Medulla oblongata (tissue), 1 donor: ENCODE measurements around the gene KCNJ10.
A peak's percentile ranks its signal among the peaks of the same experiment; 100 is the strongest.

Experiments used
- DNase-seq: peaks from one replicate; pipeline ENCODE4 v3.0.0-alpha.2; 2015; ENCODE audit errors: extremely low spot score

KCNJ10 gene

DNA sequence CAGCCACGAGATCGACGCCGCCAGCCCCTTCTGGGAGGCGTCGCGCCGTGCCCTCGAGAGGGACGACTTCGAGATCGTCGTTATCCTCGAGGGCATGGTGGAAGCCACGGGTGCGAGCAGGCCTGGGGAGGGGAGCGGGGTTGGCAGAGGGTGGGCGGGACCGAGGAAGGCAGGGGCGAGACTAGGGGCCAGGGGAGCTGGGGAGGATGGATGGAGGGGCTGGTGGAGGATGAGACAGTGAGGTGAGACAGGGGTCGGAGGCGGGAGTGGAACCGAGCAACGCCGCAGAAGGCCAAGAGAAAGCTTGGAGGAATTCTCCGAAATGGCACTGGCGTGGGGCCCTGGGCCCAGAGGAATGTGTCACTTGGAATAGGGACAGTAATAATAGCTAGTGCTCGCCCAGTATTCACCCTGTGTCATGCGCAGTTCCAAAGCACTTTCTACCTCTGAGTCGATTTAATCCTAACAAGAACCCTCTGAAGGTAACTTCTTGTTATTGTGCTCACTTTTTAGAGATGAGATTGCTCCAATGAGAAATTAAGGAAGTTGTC is 14.9 kb upstream of the KCNJ10 start:
- DNase-seq, result no peak

DNA sequence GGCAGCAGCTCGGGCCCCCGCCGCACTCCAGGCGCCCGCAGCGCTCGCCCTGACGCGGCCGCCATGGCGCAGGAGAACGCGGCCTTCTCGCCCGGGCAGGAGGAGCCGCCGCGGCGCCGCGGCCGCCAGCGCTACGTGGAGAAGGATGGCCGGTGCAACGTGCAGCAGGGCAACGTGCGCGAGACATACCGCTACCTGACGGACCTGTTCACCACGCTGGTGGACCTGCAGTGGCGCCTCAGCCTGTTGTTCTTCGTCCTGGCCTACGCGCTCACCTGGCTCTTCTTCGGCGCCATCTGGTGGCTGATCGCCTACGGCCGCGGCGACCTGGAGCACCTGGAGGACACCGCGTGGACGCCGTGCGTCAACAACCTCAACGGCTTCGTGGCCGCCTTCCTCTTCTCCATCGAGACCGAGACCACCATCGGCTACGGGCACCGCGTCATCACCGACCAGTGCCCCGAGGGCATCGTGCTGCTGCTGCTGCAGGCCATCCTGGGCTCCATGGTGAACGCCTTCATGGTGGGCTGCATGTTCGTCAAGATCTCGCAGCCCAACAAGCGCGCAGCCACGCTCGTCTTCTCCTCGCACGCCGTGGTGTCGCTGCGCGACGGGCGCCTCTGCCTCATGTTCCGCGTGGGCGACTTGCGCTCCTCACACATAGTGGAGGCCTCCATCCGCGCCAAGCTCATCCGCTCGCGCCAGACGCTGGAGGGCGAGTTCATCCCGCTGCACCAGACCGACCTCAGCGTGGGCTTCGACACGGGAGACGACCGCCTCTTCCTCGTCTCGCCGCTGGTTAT is 14.2 kb upstream of the KCNJ10 start:
- peak; percentile 21 for DNase-seq

DNA sequence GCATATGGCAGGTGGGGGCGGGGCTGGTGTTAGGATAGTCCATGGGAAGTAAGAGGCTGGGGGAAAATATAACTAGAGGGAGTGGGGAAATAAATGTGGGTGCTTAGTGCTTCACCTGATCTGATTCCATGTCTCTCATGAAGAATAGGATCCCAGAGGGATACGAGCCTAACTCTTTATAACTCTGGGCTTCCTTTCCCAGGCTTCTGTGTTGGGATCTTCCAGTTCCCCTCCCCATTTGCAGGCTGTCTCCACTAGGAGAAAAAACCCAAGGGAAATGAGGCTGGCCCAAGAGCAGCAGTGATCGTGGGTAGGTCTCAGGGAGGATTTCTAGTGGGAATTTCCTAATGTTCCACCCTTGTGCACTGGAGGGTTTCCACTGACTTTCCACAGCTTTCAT is 13.0 kb upstream of the KCNJ10 start:
- DNase-seq, result no peak

DNA sequence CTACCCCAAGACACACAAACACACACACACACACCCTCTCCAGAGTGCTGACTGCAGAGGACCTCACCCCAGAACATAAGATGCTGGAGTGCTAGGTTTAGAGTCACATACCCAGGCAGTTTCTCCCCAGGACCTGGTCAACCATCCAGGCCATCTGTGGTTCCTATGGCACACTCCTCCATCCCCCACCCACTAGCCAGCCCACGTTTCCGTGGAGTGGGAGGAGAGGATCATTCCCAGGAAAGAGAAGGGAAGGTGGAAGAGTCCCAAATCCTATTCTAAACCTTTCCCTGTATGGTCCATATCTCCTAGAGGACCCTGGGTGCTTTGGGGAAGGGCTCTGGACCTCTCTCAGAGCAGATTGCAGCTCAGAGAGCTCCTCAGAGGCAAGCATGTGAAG is 12.5 kb upstream of the KCNJ10 start:
- no peak for DNase-seq

DNA sequence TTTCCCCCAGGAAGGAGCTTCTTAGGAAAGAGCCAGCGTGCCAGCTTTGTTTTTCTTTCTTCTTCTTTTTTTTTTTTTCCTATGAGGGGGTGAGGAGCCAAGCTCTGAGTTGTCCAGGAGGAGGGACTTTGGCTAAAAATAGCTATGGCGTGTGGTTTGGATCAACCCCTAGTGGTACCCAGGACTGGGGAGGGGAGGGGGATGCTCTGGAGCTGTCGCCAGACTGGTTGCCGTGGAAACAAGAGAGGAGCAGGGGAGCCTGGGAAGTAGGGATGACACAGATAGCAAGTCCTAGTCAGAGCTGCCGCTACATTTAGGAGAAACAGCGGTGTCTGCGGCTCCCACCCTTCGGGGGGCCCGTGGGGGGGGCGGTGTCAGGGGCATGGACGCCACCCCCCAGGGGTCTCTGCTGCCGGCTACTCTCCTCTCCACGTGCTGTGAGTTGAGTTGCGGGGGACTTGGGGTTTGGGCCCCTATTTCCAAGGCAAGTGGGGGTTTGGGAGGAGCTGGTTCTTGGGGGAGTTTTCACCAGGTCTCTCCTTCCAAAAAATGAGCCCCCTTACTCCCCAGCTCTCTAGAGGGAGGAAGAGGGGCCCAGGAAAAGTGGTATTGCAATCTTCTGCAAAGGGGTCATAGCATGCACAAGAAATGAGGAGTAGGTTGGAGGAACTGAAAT is 11.4 kb upstream of the KCNJ10 start, which contains the start of gene KCNJ9:
TSS of gene KCNJ9 (plus strand) at position 278 of the 676 bp plus-strand sequence. CDS start 2,493 bp downstream, outside the sequence.
- DNase-seq, result peak; percentile 86

DNA sequence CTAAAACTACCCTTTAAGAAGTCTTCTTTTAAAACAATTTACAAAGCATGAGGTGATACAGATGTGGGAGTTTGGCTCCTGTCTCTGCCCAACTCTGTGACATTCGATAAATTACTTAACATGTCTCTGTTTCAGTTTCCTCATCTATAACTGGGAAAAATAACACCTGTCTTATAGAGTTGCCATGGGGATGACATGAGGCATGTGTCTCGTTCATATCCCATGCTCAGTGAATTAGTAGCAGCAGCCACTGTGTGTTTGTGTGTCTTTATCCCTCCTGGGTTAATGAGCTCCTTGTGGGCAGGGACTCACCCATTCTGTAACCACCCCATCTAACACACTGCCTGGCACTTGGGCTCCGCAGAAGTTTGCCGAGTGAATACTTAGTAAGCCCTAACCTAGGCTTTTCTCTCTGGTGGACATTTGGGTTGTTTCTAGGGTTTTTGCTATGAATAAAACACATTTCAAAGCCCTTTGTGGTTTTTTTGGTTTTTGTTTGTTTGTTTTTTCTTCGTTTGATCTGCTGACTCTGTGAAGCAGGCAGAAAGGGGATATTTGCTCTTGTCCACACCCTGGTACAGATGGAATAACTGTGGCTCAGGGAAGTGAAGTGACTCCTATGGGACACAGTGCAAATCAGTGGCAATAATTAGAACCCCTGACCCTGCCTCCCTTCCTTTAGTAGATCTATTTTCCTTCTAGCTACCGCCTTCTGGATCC is 10.6 kb upstream of the KCNJ10 start:
- peak; percentile 17 for DNase-seq

DNA sequence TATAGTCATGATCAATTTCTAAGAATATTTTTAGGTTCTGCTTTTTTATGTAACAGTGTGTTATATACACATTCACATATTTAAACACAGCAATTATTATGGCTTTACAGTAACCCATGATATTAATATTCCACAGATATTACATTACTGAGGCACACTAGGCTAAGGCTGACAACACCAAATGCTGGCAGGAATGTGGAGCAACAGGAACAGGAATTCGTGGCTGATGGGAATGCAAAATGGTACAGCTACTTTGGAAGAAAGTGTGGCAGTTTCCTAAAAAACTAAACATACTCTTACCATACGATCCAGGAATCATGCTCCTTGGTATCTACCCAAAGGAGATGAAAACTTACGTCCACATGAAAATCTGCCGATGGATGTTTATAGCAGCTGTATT is 9.5 kb upstream of the KCNJ10 start:
- DNase-seq, result no peak

DNA sequence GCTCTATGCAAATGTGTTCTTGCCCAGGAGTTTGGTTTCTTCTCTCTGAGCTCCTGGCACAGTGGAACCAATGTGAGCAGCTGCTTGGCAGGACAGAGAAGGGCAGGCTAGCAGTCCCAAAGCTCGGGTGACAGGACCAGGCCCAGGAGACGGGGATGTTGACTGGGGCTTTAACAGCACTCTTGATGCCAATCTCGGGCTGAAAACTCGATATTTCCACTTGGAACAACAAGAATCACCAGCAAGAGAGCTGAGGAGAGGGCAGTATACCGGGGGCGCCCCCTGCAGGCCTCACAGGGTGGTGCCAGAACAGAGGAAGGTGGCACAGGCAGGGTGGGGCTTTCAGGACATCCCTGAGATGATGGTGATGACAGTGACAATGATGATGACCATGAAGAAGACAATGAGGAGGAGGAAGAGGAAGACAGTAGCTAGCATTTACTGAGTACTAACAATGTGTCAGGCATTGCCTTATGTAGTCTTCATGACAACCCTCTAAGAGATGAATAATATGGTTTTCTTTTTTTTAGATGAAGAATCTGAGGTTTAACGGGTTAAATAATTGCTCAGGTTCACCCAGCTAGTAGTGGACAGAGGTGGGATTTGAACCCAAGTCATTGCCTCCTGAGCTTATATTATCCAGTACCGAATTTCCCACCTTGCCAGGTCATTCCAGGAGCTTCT is 8.7 kb upstream of the KCNJ10 start:
- DNase-seq, result peak; percentile 90

DNA sequence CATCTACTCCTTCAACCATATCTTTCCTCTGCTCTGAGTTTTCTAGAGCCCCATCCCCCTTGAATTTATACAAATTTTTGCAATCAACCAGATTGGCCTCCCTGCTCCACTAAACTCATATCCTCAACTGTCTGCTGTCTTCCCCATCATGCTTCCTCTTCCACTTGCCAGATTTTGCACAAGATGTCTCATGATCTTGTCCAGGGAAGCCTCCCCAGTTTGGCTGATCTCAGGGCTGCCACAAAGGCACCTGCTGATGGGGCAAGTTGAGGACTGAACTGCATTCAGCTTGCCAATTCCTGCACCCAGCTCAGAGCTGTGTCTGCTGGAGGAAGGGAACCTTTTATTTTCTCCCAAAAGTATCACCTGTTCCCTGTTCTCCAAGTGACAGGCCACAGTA is 7.5 kb upstream of the KCNJ10 start:
- peak; percentile 24 for DNase-seq

DNA sequence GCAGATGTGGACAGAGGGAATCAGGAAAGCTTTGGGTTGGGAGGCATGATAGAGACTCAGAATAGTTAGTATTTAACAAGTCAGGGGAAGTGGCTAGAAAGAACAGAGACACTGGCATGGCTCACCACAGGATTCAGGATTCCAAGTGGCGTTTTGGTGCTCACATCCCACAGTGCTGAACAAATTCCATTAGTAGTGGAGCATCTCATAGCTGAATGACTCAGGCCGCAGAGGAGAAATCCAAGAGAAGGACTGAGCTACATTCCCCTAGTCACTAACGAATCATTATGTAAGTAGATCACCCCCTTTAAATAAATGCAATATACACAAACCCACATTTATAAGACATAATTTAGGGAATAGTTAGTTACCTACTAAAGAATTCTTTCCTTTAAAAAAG is 6.3 kb upstream of the KCNJ10 start:
- DNase-seq, result no peak

DNA sequence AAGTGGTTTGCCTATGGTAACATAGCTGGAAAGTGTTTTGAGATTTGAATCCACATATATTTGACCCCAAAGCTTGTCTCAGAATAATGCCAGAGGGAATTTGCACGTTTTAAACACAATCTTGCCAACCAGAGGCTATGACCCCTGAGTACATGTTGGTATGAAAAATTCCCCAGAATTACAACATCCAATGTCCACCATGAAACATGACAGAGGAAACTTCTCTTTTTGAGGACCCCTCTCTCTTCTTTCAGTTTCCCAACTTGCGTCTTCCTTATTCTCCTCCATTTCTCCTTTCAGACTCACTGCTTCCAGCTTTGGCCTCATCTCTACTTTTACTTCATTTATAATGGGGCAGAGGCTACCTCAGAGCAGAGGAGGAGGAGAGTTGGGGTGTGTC is 5.9 kb upstream of the KCNJ10 start:
- DNase-seq, result no peak

DNA sequence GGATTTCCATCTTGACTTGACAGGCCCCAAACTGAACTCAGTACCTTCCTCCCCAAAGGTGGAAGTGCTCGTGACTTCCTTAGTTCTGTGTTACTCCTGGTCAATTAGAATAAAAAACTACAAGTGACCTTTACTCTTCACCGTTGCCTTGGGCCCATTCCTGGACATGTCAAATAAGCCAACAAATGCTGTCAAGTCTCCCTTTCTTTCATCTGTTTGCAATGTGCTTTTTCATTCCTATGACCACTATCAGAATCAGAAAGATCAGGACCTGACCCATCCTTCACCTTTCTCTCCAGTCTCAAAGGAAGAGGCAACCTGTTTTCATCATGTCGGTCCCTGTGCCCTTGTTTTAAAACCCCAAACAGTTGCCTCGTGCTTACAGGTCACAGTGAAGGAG is 4.9 kb upstream of the KCNJ10 start:
- DNase-seq, result no peak

DNA sequence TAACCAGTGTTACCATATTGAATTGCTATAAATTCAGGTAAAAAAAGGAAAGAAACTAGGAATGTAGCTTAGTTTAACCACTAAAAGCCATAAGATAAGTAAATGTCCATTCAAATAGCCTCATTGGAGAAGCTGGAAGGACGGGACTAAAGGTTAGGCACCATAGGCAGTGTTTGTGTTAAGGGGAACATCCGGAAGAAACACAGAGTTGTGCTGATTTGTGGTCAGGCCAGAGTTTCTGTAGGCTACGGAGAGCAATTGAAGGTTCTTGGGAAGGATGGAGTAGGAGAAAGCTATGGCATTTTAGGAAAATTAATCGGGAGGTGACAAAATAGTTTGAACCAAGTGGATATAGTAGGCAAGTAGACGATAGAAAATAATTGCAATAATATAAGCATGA is 1.3 kb upstream of the KCNJ10 start:
- no peak for DNase-seq

DNA sequence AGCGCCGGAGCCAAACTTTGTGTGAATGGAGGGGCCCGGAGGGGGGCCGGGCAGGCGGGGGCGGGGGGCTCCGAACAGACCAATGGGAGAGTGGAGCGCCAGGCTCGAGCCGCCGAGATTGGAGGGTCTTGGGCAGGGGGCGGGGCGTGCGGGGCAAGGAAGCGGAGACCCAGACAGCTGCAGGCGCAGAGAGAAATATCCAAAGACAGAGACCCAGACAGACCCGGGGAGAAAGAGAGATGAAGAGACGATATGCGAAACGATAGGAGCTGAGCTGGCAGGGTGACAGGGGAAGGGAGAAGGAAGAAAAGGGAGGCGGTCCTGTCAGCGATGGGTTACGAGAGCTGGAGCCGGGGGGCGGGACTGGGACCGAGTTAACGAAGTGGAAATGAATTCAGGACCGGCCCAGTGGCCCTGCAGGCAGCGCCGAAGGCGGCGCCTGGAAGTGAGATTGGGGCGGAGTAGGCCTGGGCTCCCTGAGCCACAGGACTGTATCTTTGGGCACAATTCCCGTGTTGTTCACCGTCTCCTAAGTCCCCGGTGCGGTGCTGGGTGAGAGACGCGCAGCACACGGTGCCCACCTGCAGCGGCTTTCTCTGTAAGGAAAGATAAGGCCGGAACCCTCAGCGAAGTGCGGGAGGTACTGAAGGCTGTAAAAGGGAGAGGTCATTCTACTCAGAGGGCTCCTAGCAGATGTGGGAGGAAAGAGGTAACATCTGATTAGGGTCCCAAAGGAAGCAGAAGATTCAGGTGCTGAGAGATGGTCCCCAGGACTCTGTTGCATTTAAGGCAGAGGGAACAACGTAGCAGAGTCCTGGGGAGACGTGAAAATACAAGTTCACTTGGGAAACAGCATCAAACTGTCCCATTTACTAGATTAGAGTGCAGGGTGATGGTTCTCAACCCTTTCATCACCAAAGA is 543 bp upstream of the KCNJ10 start:
- peak; percentile 95 for DNase-seq

DNA sequence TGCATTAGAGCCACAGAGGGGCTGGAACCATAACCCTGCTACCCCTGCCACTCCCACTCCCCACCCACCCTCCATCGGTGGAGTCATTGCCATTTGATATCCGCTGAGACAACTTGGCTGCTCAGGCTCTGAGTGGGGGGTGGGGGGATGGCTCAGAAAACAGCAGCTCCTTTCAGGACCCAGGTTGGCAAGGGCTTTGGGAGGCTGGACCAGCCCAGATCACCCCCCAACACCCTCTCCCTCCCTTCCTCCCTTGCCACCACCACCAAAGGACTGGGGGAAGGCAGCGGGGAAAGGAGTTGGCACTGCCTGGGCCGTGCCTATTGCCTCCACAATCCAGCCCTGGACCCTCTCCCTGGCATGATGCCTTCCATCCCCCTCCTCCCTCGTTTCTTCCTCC is 1.7 kb downstream of the KCNJ10 start:
- DNase-seq, result peak; percentile 95

DNA sequence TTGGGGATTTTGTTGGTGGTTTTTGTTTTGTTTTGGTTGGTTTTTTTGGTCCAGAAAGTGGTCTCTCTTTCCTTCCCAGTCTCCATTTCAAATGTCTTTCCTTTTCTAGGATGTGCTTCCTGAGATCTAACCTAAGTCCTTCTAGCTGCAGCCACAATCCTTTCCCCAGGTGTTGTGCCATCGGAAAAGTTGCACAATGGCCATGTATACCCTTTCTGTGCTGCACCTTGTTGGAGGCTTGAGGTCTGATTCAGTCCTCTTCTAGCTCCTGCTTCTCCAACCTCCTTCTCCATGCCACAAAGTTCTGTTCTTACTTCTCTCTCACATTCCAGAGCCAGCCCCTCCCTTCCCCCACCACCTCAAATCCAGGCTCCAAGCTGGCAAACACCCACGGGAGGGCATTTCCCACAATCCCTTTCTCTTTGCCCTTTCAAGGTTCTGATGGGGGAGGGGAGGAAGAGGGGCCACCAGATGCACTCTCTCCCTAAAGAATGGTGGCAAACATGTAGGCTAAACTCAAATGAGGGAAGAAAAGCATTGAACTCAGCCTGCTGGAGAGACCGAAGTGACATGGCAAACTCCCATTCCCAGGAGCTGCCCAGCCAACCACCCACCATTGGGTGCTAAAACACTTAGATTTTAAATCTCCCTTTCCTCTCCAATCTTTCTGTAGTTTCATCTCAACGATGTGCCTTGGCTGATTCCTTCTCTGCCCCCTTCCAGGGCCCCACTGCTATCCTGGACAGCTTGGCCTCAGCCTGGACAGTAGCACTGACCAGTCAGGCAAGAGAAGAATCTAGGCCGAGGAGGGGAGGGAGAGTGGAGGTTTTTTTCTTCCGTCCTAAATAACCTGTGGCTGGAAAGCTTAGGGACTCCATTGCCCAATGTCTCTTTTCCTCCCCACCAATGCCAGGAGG is 2.9 kb downstream of the KCNJ10 start:
- peak; percentile 45 for DNase-seq

DNA sequence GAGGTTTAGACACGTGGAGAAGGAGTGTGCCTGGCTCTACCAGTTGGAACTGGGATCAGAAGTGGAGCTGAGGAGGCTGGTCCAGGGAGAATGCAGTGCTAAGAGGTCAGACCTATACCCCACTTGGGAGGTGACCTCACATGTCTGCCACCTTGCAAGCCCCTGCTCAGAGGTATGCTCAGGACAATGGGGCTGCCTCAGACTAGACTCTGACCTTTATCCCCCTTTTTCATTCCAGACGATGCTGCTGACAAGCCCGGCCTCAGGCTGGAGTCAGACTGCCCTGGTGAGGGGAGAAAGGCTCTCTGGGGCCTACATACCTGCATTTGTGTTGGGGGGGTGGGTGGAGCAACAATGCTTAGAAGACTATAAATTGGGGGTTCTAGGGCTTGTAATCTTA is 5.2 kb downstream of the KCNJ10 start:
- no peak for DNase-seq

DNA sequence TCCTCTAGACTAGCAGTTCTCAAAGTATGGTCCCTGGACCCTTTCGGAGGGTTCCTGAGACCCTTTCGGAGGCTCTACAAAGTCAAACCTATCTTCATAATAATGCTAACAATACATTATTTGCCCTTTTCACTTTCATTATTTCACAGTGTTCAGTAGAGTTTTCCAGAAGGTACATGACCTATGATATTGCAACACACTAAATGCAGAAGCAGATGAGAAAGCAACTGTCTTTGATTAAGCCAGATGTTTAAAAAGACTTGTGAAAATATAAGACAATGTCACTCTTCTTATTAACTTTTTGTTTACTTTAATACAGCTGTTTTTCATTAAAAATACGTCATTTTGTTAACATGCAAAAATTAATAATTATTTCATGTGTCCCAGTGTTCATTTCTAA is 5.8 kb downstream of the KCNJ10 start:
- DNase-seq, result no peak

DNA sequence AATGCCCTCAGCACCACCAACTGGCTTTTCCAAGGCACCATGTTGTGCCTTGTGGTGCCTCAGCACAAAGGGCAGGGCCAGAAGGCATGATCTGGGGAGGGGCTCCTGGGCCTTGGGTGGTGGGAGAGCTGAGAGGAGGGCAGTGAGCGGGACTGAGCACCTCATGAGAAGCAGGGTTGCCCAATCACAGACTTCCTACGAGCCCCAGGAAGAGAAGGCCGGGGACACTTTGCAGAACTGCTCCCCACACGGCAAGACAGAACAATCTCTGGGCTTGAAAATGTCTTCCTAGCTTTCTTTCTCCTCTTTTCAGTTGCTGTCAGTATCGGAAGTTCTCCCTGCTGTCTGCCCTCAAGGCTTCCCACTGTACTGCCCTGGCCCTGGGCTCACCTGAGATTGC is 6.8 kb downstream of the KCNJ10 start:
- no peak for DNase-seq

DNA sequence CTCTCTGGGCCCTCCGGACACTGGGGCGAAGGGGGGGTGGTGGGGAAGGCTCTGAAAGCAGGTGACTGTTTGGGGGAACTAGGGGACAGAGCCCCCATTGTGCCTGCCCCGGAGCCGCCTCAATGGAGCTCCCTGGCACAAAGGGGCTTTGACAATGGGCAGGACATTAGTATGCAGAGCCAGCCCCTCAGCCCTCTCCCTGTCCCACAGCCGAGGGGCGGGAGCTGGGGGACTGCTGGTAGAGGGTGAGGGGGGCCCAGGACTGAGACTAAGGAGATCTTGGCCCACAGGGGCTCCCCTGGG is 7.8 kb downstream of the KCNJ10 start:
- DNase-seq, result peak; percentile 98
